AG08396 (cell line): Measurements from ENCODE around the gene PRPF8.

Experiments used
- DNase-seq: peaks from one replicate; pipeline ENCODE4 v3.0.0; 2012; ENCODE audit warnings: low spot score, mixed read lengths

Gene PRPF8

GRCh38 chr17:1626333-1626732, 58.3 kb downstream of the PRPF8 start:
- DNase-seq: no peak

GRCh38 chr17:1625581-1625980, 59.1 kb downstream of the PRPF8 start:
- no peak for DNase-seq

- DNase-seq: no peak
Observed at GRCh38 chr17:1625053-1625452, 59.6 kb downstream of the PRPF8 start.

GRCh38 chr17:1624650-1625049, 60.0 kb downstream of the PRPF8 start:
- DNase-seq: no peak

- no peak for DNase-seq
Observed at GRCh38 chr17:1623057-1623630, 61.5 kb downstream of the PRPF8 start.

GRCh38 chr17:1621273-1621954, 63.3 kb downstream of the PRPF8 start:
- DNase-seq: no peak

GRCh38 chr17:1620486-1620885, 64.2 kb downstream of the PRPF8 start:
- DNase-seq: no peak

GRCh38 chr17:1617620-1618174, 67.0 kb downstream of the PRPF8 start:
- DNase-seq: no peak

GRCh38 chr17:1616101-1616500, 68.6 kb downstream of the PRPF8 start:
- DNase-seq: no peak

GRCh38 chr17:1612400-1612799, 72.3 kb downstream of the PRPF8 start:
- DNase-seq: no peak

GRCh38 chr17:1611715-1612114, 73.0 kb downstream of the PRPF8 start:
- DNase-seq: no peak

- DNase-seq: no peak
Observed at GRCh38 chr17:1608676-1609075, 76.0 kb downstream of the PRPF8 start.

GRCh38 chr17:1607971-1608320, 76.7 kb downstream of the PRPF8 start:
- no peak for DNase-seq

- DNase-seq: no peak
Observed at GRCh38 chr17:1606352-1606985, 78.2 kb downstream of the PRPF8 start.

- no peak for DNase-seq
Observed at GRCh38 chr17:1605681-1606351, 78.9 kb downstream of the PRPF8 start.

- no peak for DNase-seq
Observed at GRCh38 chr17:1604831-1605528, 79.7 kb downstream of the PRPF8 start.

GRCh38 chr17:1601571-1601970, 83.1 kb downstream of the PRPF8 start:
- DNase-seq: no peak
